DMS53 (cell line): ENCODE results near the gene SSX2IP.

ENCODE experiments used
- DNase-seq: peaks from one replicate; lab custom pipeline; 2025; lab: John Stamatoyannopoulos, UW

The SSX2IP gene

GRCh38 chr1:84708031-84708430, 17.8 kb upstream of the SSX2IP start:
- no peak for DNase-seq

- DNase-seq, result no peak
Observed at GRCh38 chr1:84705513-84705912, 15.3 kb upstream of the SSX2IP start.

GRCh38 chr1:84704872-84705417, 14.7 kb upstream of the SSX2IP start:
- DNase-seq, result no peak

GRCh38 chr1:84703431-84703830, 13.2 kb upstream of the SSX2IP start:
- no peak for DNase-seq

- no peak for DNase-seq
Observed at GRCh38 chr1:84702143-84702542, 11.9 kb upstream of the SSX2IP start.

GRCh38 chr1:84701376-84701775, 11.1 kb upstream of the SSX2IP start:
- no peak for DNase-seq

- no peak for DNase-seq
Observed at GRCh38 chr1:84700070-84700469, 9.8 kb upstream of the SSX2IP start.

GRCh38 chr1:84698151-84699110, 8.2 kb upstream of the SSX2IP start:
- DNase-seq, result peak; percentile 71

- no peak for DNase-seq
Observed at GRCh38 chr1:84693785-84694184, 3.5 kb upstream of the SSX2IP start.

GRCh38 chr1:84693005-84693404, 2.7 kb upstream of the SSX2IP start:
- DNase-seq, result no peak

- DNase-seq, result no peak
Observed at GRCh38 chr1:84692391-84692790, 2.1 kb upstream of the SSX2IP start.

- DNase-seq, result peak; percentile 70
Observed at GRCh38 chr1:84691122-84691783, 992 bp upstream of the SSX2IP start.

GRCh38 chr1:84689514-84690396, 506 bp downstream of the SSX2IP start:
- DNase-seq, result peak; percentile 86

- no peak for DNase-seq
Observed at GRCh38 chr1:84688463-84689061, 1.7 kb downstream of the SSX2IP start.

GRCh38 chr1:84687714-84688462, 2.4 kb downstream of the SSX2IP start:
- DNase-seq, result no peak

- no peak for DNase-seq
Observed at GRCh38 chr1:84686223-84686622, 4.0 kb downstream of the SSX2IP start.

- no peak for DNase-seq
Observed at GRCh38 chr1:84683508-84683907, 6.8 kb downstream of the SSX2IP start.

GRCh38 chr1:84682047-84682446, 8.2 kb downstream of the SSX2IP start:
- DNase-seq, result no peak

GRCh38 chr1:84677415-84678099, 12.7 kb downstream of the SSX2IP start:
- no peak for DNase-seq

GRCh38 chr1:84675631-84676030, 14.6 kb downstream of the SSX2IP start:
- no peak for DNase-seq
